Activated T-cell treated with anti-CD3 and anti-CD28 coated beads, Interleukin-2, amount 50 U/mL, for 1 hour (primary cell): ENCODE measurements around the gene S100A16.

Experiments
- DNase-seq: peaks from one replicate; pipeline ENCODE4 v3.0.0-alpha.2; 2020

The S100A16 gene

GRCh38 chr1:153635872-153636271, 22.9 kb upstream of the S100A16 start:
- no peak for DNase-seq

GRCh38 chr1:153633754-153634665, 21.1 kb upstream of the S100A16 start, which contains the start of gene CHTOP:
TSS of gene CHTOP (plus strand) at chr1:153634066. CDS start at chr1:153636589, 2,523 bp downstream.
- DNase-seq, result peak; percentile 100

- DNase-seq, result no peak
Observed at GRCh38 chr1:153633161-153633753, 20.3 kb upstream of the S100A16 start.

DNA sequence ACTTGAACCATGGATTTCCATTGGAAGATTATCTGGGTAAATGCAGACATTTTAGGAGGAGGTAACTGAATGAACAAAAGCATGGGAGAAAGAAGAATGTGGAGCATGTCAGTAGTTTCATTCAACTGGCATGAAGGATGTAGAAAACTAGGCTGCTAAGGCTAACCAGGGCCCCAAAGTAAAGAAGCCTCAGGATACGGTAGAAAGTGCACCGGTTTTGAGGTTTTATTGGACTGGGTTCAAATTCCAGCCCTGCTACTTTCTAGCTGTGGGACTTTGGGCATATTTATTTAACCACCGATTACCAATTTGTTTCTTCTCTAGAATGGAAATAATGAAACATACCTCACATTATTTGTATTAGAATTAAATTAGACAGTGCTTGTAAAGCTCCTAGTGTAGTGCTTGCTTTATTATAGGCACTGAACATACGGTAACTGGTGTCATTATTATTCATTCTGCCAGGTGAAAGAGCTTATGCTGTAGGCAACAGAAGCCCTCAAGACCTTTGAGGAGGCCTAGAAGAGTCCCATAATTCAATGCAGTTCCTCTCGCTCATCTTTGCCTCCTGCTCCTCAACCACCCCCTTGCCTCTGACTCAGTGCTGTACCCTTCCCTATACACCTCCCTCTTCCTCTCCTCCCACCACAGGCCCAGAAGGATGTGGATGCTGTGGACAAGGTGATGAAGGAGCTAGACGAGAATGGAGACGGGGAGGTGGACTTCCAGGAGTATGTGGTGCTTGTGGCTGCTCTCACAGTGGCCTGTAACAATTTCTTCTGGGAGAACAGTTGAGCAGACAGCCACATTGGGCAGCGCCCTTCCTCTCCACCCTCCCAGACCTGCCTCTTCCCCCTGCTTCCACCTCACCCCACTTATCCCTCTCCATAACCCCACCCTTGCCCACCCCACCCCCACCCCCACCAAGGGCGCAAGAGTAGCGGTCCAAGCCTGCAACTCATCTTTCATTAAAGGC, 18.4 kb upstream of the S100A16 start:
- DNase-seq, result no peak

DNA sequence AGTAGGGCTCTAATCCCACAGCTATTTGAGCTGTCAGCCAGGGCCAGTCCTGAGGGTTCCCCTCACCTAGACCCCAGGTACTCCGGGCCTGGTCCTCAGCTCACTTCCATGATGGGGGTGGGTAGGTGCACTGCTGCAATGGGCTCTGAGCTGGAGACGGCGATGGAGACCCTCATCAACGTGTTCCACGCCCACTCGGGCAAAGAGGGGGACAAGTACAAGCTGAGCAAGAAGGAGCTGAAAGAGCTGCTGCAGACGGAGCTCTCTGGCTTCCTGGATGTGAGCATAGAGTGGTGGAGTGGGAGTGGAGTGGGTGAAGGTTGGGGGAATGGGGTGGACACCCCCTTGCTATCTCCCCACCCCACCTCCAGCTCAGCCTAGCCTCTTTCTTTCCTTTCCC, 17.4 kb upstream of the S100A16 start:
- no peak for DNase-seq

DNA sequence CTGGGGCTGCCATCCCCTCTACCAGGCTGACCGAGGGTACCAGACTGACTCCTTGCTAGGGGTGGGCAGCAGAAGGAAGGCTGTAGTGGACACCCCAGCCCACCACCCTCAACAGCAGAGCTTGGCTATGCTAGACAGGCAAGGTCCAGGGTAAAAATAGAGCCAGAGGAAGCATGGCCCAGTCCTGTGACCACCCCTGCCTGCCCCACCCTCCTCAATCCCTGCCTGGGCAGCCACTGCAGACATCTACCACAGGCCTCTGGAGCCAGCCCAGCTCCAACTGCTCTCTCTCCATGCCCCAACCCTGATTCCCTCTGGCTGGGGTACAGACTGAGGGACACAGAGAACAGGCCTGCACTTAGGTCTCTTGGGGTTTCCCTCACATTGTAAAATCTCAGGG, 17.0 kb upstream of the S100A16 start:
- DNase-seq, result no peak

GRCh38 chr1:153629343-153629665, 16.4 kb upstream of the S100A16 start:
- no peak for DNase-seq

DNA sequence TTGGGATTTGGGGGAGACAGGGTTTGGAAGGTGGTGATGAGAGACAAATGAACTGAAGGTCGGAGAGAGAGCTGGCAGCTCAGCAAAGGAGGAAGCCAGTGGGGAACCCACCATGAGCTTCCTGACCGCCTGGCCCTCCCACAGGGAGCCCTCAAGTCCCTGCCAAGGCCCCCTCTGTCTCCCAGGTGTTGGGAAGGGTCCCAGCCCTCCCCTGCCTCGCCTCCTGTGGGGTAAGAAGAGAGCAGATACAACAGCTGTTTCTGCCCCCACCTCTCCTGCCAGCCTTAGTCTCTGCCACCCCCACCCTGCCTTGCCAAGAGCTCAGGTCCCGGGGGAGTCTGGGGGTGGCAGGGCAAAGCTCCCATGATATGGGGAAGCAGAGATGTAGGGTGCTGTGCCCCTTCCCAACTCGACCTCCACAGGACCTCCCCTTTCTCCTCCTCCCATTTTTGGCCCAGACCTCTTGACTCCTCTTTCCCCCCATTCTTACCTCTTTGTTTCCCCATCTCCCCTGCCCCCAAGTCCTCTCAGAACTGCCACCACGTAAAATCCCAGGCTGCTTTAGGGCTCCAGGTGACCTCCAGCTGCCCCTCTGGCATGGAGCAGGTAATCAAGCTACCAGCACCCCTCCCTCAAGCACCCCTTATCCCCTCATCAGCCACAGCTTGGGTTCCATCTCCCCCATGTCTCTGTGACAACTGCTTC, 15.9 kb upstream of the S100A16 start:
- no peak for DNase-seq

DNA sequence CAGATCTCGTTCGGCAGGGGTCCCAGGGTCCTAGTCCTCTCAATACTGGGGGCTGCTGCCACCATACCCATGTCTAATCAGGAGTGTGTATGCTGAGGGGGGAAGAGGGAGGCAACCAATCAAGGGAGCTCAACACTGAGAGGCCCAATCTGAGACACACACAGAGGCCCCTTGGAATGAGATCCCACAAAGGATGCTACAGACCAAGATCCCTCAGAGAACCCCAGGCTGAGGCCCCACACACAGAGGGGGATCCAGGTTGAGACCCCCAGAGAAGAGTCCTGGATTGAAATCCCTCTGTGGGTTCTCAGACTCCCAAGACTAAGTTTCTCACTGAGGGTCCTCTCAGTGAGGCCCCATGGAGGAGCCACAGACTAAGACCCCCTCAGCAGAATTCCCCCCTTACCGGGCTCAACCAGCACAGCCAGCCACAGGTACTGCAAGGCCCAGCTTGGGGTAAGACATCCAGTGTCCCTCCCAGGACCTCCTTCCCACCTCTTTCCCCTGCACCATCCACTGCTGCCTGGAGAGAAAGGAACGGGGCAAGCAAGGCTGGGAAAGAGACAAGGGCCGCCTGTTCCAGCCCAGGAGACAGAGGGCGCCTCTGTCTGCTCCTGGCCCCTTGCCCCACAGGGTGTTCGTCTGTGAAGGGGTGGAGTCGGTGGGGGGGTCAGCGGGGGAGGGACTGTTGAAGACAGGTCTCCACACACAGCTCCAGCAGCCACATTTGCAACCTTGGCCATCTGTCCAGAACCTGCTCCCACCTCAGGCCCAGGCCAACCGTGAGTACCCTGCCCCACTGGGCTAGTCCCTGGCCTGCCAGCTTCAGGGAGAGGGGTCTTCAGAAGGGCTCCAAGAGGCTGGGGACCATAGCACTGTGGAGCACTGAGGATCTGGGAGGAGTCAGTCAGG, 15.0 kb upstream of the S100A16 start, which contains the start of gene S100A1:
Gene S100A1, plus strand, starts transcription at position 720 of the 912 bp plus-strand sequence. CDS start 2,088 bp downstream, outside the sequence.
- DNase-seq, result no peak

GRCh38 chr1:153626904-153627714, 14.2 kb upstream of the S100A16 start, which contains the start of gene S100A13:
TSS of gene S100A13 (minus strand) at chr1:153627505. CDS start at chr1:153626472, 1,033 bp downstream.
- DNase-seq, result no peak

GRCh38 chr1:153626477-153626903, 13.6 kb upstream of the S100A16 start:
- DNase-seq, result no peak

DNA sequence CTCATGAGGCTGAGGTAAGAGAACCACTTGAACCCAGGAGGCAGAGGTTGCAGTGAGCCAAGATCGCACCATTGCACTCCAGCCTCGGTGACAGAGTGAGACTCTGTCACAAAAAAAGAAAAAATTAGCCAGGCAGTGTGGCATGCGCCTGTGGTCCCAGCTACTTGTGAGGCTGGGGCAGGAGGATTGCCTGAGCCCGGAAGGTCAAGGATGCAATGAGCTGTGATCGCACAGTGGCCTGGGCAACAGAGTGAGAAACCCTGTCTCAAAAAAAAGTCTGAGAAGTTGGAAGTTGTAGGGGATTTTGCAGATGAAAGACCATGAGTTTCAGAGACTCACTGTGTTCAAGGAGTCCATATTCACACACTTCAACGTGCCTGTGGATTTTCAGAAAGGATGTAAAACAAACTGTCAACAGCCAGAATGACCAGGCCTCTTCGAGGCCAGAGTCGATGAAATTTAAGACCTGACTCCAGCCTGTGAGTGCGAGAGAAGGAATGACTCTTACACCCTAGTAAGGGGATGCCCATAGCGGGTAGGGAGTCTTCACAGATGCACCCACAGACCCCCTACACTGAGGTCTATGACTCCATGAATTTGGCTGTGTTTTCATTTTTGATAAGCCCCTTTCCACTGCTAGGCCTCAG, 12.2 kb upstream of the S100A16 start:
- no peak for DNase-seq

DNA sequence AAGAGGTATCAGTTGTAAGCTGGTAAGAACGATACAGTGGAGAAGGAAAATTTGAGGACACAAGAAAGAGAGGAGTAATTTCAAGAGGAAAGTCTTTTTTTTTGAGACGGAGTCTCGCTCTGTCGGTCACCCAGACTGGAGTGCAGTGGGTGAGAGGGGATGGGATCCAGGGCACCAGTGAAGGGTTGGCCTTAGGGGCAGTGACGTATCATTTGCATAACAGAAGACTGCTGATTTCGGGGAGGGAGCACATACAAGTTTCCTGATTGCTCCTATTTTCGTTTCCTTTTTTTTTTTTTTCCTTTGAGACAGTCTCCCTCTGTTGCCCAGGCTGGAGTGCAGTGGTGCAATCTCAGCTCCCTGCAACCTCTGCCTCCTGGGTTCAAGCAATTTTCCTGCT, 10.2 kb upstream of the S100A16 start:
- no peak for DNase-seq

- no peak for DNase-seq
Observed at GRCh38 chr1:153619171-153619570, 6.2 kb upstream of the S100A16 start.

- DNase-seq, result peak; percentile 73
Observed at GRCh38 chr1:153617663-153618062, 4.7 kb upstream of the S100A16 start.

DNA sequence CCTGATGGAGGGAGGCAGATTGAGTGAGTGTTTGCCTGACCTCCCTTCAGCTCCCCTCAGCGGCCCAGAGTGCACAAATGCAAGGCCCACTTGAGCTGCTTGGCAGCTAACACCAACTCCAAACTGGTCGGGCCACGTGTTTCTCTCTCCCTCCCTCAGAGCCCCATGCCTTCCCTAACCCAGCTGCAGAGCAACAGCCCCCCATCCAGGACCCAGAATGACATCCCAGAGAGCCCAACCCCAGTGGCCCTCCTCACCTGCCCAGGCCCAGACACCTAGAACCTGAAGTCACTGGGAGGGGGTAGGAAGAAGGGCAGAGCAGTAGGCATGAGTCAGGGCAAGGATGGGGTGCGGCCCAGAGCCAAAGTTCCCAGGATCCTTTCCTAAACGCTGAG, 4.0 kb upstream of the S100A16 start:
- DNase-seq, result no peak

GRCh38 chr1:153616144-153616916, 3.4 kb upstream of the S100A16 start, which contains the start of gene S100A14:
TSS of gene S100A14 (minus strand) at chr1:153616325. CDS start at chr1:153615858, 467 bp downstream.
- no peak for DNase-seq

GRCh38 chr1:153615406-153615805, 2.5 kb upstream of the S100A16 start:
- DNase-seq, result no peak

- DNase-seq, result no peak
Observed at GRCh38 chr1:153614906-153615305, 2.0 kb upstream of the S100A16 start.
